Skeletal muscle satellite cell (primary cell): ENCODE data around the gene MICALL2.

Experiments
- H3K27me3 ChIP-seq: 2 replicates; pipeline ENCODE4 v1.7.0; 2013; ENCODE audit warnings: low read length; ENCODE audit not compliant: control insufficient read depth, insufficient read depth
- H3K36me3 ChIP-seq: 2 replicates; pipeline ENCODE4 v1.7.0; 2013; ENCODE audit warnings: mild to moderate bottlenecking, control low read depth, low read length; ENCODE audit not compliant: insufficient read depth
- H3K4me1 ChIP-seq: 2 replicates; pipeline ENCODE4 v1.7.0; 2013; ENCODE audit warnings: low read length; ENCODE audit not compliant: control insufficient read depth, insufficient read depth
- H3K4me2 ChIP-seq: 2 replicates; pipeline ENCODE4 v1.7.0; 2013; ENCODE audit warnings: mild to moderate bottlenecking, low read length
- H3K4me3 ChIP-seq: 2 replicates; pipeline ENCODE4 v1.7.0; 2013; ENCODE audit warnings: low read length
- H3K9ac ChIP-seq: 2 replicates; pipeline ENCODE4 v1.7.0; 2013; ENCODE audit warnings: mild to moderate bottlenecking, low read depth, low read length, moderate library complexity
- H3K9me3 ChIP-seq: replicated peaks from 2 replicates; pipeline ENCODE4 v1.7.0; 2013; ENCODE audit warnings: mild to moderate bottlenecking, control low read depth, low read length

MICALL2 gene

GRCh38 chr7:1392556-1392955, 66.7 kb downstream of the MICALL2 start:
- H3K36me3 ChIP-seq, result no peaks in the 10 kb centered on the region
- H3K4me2 ChIP-seq, result no peak overlapping the region
- H3K4me1 ChIP-seq, result peaks cover 2% of the 10 kb centered on the region
- no peak overlapping the region for H3K4me3 ChIP-seq
- H3K27me3 ChIP-seq, result peaks cover 52% of the 10 kb centered on the region
- H3K9me3 ChIP-seq, result no peaks in the 10 kb centered on the region
- H3K9ac ChIP-seq, result no peak overlapping the region

DNA sequence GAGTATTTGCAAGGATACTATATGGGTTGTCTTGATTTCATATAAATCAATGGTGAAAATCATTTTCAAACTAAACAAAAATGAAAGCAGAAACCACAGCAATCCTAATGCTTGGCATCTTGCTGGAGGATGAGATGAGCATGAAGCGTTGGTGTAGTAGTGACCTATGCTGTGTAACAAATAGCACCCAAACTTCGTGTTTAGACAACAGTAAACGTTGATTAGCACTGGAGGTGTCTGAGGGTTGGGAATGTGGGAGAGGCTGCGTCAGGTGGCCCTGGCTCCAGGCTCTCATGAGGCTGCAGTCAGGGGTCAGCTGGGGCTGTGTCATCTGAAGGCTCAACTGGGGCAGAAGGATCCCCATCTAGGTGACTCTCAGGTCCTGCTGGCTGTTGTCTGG, 67.8 kb downstream of the MICALL2 start:
- H3K4me1 ChIP-seq, result no peaks in the 10 kb centered on the region
- H3K9me3 ChIP-seq, result no peaks in the 10 kb centered on the region
- peaks cover 61% of the 10 kb centered on the region for H3K27me3 ChIP-seq
- no peaks in the 10 kb centered on the region for H3K36me3 ChIP-seq
- no peak overlapping the region for H3K4me3 ChIP-seq
- H3K4me2 ChIP-seq, result no peak overlapping the region
- no peak overlapping the region for H3K9ac ChIP-seq

DNA sequence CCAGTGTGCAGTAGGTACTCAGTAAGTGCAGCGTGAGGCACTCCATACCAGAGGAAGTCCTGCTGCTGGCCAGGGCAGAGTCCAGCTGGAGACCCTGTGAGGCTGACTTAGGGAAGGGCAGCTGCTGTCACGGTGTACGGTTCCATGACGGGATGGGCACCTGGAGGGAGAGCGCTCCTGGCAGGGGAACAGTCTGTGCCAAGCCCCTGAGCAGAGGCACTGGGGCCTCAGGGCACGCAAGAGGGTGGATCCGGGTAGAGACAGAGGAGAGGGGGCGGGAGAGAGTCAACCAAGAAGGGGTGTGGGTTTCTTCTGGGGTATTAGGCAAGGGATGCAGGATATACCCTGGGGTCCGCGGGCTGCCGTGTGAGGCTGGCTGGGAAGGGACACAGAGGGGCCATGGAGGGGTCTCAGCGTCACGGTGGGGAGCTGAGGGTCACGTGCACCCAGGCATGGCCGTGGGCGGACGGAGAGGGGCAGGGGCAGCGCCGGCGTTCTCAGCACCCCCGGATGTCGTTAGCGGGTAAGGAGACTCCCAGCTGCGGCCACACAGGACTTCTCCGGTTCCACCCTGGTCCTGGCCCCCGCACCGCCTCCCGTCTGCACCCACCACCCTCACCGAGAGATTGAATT, 70.5 kb downstream of the MICALL2 start:
- Histone ChIP-seq H3K4me1 (no peaks in the 10 kb centered on the region), H3K27me3 (peaks cover 77% of the 10 kb centered on the region), H3K4me3 (no peak overlapping the region), H3K4me2 (no peak overlapping the region), H3K9me3 (no peaks in the 10 kb centered on the region), H3K36me3 (no peaks in the 10 kb centered on the region), H3K9ac (no peak overlapping the region)

GRCh38 chr7:1388021-1388702, 71.1 kb downstream of the MICALL2 start:
- Histone ChIP-seq H3K4me1 (no peaks in the 10 kb centered on the region), H3K9me3 (no peaks in the 10 kb centered on the region), H3K4me2 (no peak overlapping the region), H3K9ac (no peak overlapping the region), H3K27me3 (peaks cover 77% of the 10 kb centered on the region), H3K36me3 (no peaks in the 10 kb centered on the region), H3K4me3 (no peak overlapping the region)

DNA sequence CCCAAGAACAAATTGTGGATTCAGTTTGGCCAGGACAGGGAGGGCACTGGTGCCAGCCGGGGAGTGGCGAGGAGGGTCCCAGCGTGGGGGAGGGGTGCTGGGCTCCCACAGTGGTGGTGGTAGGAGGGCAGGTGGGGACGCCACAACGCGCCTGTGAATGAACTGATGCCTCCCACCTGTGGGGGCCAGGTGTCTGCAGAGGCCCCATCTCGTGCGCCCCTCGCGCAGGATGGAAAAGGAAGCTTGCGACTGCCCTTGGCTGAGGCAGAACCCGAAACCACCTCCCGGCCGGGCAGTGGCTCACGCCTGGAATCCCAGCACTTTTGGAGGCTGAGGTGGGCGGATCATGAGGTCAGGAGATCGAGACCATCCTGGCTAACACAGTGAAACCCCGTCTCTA, 72.0 kb downstream of the MICALL2 start:
- Histone ChIP-seq H3K4me3 (no peak overlapping the region), H3K9ac (no peak overlapping the region), H3K27me3 (peaks cover 82% of the 10 kb centered on the region)

DNA sequence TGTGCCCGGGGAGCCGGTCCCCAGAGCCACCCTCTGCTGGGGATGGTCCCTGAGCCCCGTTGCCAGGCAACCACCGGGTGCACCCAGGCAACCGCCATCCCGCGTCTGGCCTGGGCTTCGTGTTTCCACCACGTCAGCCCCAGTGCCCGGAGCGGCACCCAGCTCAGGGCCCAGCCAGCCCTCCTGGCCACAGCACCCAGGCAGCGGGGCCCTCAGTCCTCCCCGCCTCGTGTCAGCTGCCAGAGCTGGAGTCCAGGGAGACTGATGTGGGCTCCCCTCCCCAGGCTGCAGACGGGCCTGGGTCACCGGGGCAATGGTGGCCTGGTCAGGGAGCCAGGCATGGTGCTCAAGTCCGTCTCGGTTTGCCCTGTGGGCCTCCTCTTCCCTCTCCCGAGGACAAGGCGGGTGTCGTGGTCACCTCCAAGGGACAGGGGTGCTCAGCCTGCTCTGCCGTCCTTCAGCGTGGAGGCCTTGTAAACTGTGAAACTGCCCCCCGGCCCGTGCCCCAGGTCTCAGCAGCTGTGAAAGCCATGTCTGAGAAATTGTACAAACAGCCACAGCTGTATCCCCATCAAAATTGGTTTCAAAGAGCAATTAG, 72.5 kb downstream of the MICALL2 start:
- Histone ChIP-seq H3K27me3 (peaks cover 78% of the 10 kb centered on the region), H3K9ac (no peak overlapping the region)

More for the DNA sequence above, 72.0 kb downstream of the MICALL2 start:
- no peaks in the 10 kb centered on the region for H3K36me3 ChIP-seq
- no peak overlapping the region for H3K4me2 ChIP-seq
- no peaks in the 10 kb centered on the region for H3K9me3 ChIP-seq
- H3K4me1 ChIP-seq, result no peaks in the 10 kb centered on the region

GRCh38 chr7:1385809-1386622, 73.3 kb downstream of the MICALL2 start:
- H3K27me3 ChIP-seq, result peaks cover 78% of the 10 kb centered on the region
- no peak overlapping the region for H3K4me3 ChIP-seq
- H3K4me2 ChIP-seq, result no peak overlapping the region
- no peaks in the 10 kb centered on the region for H3K36me3 ChIP-seq
- H3K4me1 ChIP-seq, result no peaks in the 10 kb centered on the region
- no peaks in the 10 kb centered on the region for H3K9me3 ChIP-seq
- H3K9ac ChIP-seq, result no peak overlapping the region

More for the DNA sequence above, 72.5 kb downstream of the MICALL2 start:
- no peaks in the 10 kb centered on the region for H3K36me3 ChIP-seq
- H3K4me3 ChIP-seq, result no peak overlapping the region
- H3K4me2 ChIP-seq, result no peak overlapping the region
- no peaks in the 10 kb centered on the region for H3K9me3 ChIP-seq
- no peaks in the 10 kb centered on the region for H3K4me1 ChIP-seq

- H3K9ac ChIP-seq, result no peak overlapping the region
- H3K27me3 ChIP-seq, result peaks cover 78% of the 10 kb centered on the region
- no peak overlapping the region for H3K4me2 ChIP-seq
- no peaks in the 10 kb centered on the region for H3K4me1 ChIP-seq
- no peak overlapping the region for H3K4me3 ChIP-seq
- no peaks in the 10 kb centered on the region for H3K9me3 ChIP-seq
- no peaks in the 10 kb centered on the region for H3K36me3 ChIP-seq
Observed at GRCh38 chr7:1385086-1385808, 74.0 kb downstream of the MICALL2 start.
